GM23338 (cell line): ENCODE measurements around the gene GFRA1. TPM values are rescaled to one million over a fixed set of nuclear protein-coding genes. Genes with fewer than 3 reads are reported as not detected.

Experiments
- ATAC-seq: fragments of 200-7000 bp; cut with Tn5 transposase; 3 replicates; pipeline ENCODE4 v1.9.1; 2020
- DNase-seq: peaks from one replicate; pipeline ENCODE4 v3.0.0-alpha.2; 2015; ENCODE audit warnings: low spot score
- H2AFZ ChIP-seq: fragments of 200-600 bp; sonication (generic); 2 replicates; pipeline ENCODE4 v1.8.0; 2016; ENCODE audit warnings: antibody characterized with exemption, mild to moderate bottlenecking, moderate library complexity
- H3F3A ChIP-seq: fragments of 200-600 bp; sonication (generic); replicated peaks from 2 replicates; pipeline ENCODE4 v1.8.0; 2017; ENCODE audit warnings: antibody characterized with exemption, mixed run types, low read depth
- H3K27ac ChIP-seq: fragments of 200-600 bp; sonication (generic); 2 replicates; pipeline ENCODE4 v1.6.1; 2016; ENCODE audit warnings: low read depth
- H3K27me3 ChIP-seq: fragments of 200-600 bp; sonication (generic); 2 replicates; pipeline ENCODE4 v1.8.0; 2016; ENCODE audit warnings: mild to moderate bottlenecking, mixed run types, moderate library complexity; ENCODE audit not compliant: insufficient read depth
- H3K36me3 ChIP-seq: fragments of 200-600 bp; sonication (generic); 2 replicates; pipeline ENCODE4 v1.8.0; 2016; ENCODE audit warnings: mild to moderate bottlenecking; ENCODE audit not compliant: insufficient read depth
- H3K4me1 ChIP-seq: fragments of 200-600 bp; sonication (generic); 2 replicates; pipeline ENCODE4 v1.8.0; 2016; ENCODE audit warnings: mild to moderate bottlenecking, moderate library complexity; ENCODE audit not compliant: insufficient read depth
- H3K4me2 ChIP-seq: fragments of 200-600 bp; sonication (generic); 2 replicates; pipeline ENCODE4 v1.7.1; 2017; ENCODE audit warnings: mixed run types
- H3K4me3 ChIP-seq: fragments of 200-600 bp; sonication (generic); 2 replicates; pipeline ENCODE4 v1.6.1; 2016; ENCODE audit warnings: mixed run types
- H3K79me2 ChIP-seq: fragments of 200-600 bp; sonication (generic); replicated peaks from 2 replicates; pipeline ENCODE4 v1.8.0; 2017; ENCODE audit warnings: mild to moderate bottlenecking; ENCODE audit not compliant: insufficient read depth
- H3K9me2 ChIP-seq: fragments of 200-600 bp; sonication (generic); 2 replicates; pipeline ENCODE4 v1.8.0; 2017; ENCODE audit not compliant: insufficient read depth
- H4K20me1 ChIP-seq: fragments of 200-600 bp; sonication (generic); replicated peaks from 2 replicates; pipeline ENCODE4 v1.8.0; 2017; ENCODE audit warnings: mild to moderate bottlenecking; ENCODE audit not compliant: insufficient read depth
- H3K27ac Mint-ChIP-seq: 2 replicates; pipeline ENCODE4 v1.8.0; 2020; ENCODE audit warnings: inconsistent platforms, mild to moderate bottlenecking, moderate library complexity, mixed read lengths
- H3K27me3 Mint-ChIP-seq: 3 replicates; pipeline ENCODE4 v1.8.0; 2022; ENCODE audit warnings: low read depth, mild to moderate bottlenecking, moderate library complexity, mixed read lengths, inconsistent platforms; ENCODE audit not compliant: insufficient read depth, poor library complexity
- H3K36me3 Mint-ChIP-seq: 3 replicates; pipeline ENCODE4 v1.8.0; 2021; ENCODE audit warnings: low read depth, mild to moderate bottlenecking, inconsistent platforms, moderate library complexity, mixed read lengths
- H3K4me1 Mint-ChIP-seq: 3 replicates; pipeline ENCODE4 v1.8.0; 2020; ENCODE audit warnings: mild to moderate bottlenecking, inconsistent platforms, mixed read lengths
- H3K4me3 Mint-ChIP-seq: 3 replicates; pipeline ENCODE4 v1.8.0; 2021; ENCODE audit warnings: moderate library complexity, mild to moderate bottlenecking, inconsistent platforms, mixed read lengths
- H3K9me3 Mint-ChIP-seq: 3 replicates; pipeline ENCODE4 v1.8.0; 2020; ENCODE audit warnings: moderate library complexity, mild to moderate bottlenecking, inconsistent platforms, mixed read lengths
- CREB1 ChIP-seq: fragments of 250-450 bp; sonication (Bioruptor Pico); IDR thresholded peaks from 2 replicates; pipeline ENCODE4 v1.5.0; 2020; ENCODE audit warnings: low read depth, mild to moderate bottlenecking, moderate library complexity
- CTCF ChIP-seq, 2 experiments: fragments of 200-600 bp in 1 of 2; sonication (generic) in 1 of 2; conservative IDR thresholded peaks; 2 replicates each; pipeline versions ENCODE4 v1.5.1 to v1.6.1; 2016 to 2017; ENCODE audit warnings: antibody characterized with exemption in 2 of 2, low read depth in 2 of 2, mild to moderate bottlenecking in 2 of 2, moderate library complexity in 1 of 2
- EZH2phosphoT487 ChIP-seq: fragments of 200-600 bp; sonication (generic); IDR thresholded peaks from one replicate; pipeline ENCODE4 v1.8.1; 2018; ENCODE audit warnings: antibody characterized with exemption; ENCODE audit not compliant: unreplicated experiment
- JUNB ChIP-seq: IDR thresholded peaks from one replicate; pipeline ENCODE4 v1.6.1; 2016; ENCODE audit warnings: antibody characterized with exemption; ENCODE audit not compliant: unreplicated experiment
- NANOG ChIP-seq: IDR thresholded peaks from 2 replicates; pipeline ENCODE4 v1.6.1; 2016; ENCODE audit warnings: antibody characterized with exemption, borderline replicate concordance
- REST ChIP-seq: IDR thresholded peaks from one replicate; pipeline ENCODE4 v1.6.1; 2018; ENCODE audit warnings: antibody characterized with exemption; ENCODE audit not compliant: unreplicated experiment
- ZNF114 ChIP-seq: fragments of 250-450 bp; sonication (Bioruptor Pico); IDR thresholded peaks from 2 replicates; pipeline ENCODE4 v1.5.0; 2020; ENCODE audit warnings: mild to moderate bottlenecking, moderate library complexity
- ZNF331 ChIP-seq: fragments of 250-450 bp; sonication (Bioruptor Pico); IDR thresholded peaks from 2 replicates; pipeline ENCODE4 v1.5.0; 2020; ENCODE audit warnings: low read depth, mild to moderate bottlenecking, moderate library complexity
- polyA plus RNA-seq: library from polyadenylated mRNA; unstranded; fragments of >200 nt; fragmentation: Nextera tagmentation; extraction: Ambion mirVana; gene quantifications from 2 replicates; pipeline ENCODE4 v1.2.1, GENCODE V29; 2016
- total RNA-seq: library from RNA; depleted of rRNA; stranded (reverse); fragments of >200 nt; shearing (Covaris generic); gene quantifications from 2 replicates; pipeline ENCODE4 v1.2.3, GENCODE V29; 2014

Gene GFRA1
- total and polyA plus RNA-seq, 2 experiments from 2014 or later, result 1.4 to 2.8 TPM

GRCh38 chr10:116139886-116140285 lies 133.1 kb downstream of the GFRA1 start (continued):
- no peak for TF ChIP-seq REST
- no peak for TF ChIP-seq JUNB
- TF ChIP-seq CREB1, result no peak

- Histone ChIP-seq H4K20me1 (no peaks in the 10 kb centered on the region), H3K27me3 (no peaks in the 10 kb centered on the region), H3K79me2 (no peaks in the 10 kb centered on the region), H3F3A (no peaks in the 10 kb centered on the region), H3K36me3 (no peaks in the 10 kb centered on the region), H3K4me2 (no peak overlapping the region), H3K4me3 (no peak overlapping the region), H3K27ac (no peak overlapping the region), H3K4me1 (peaks cover 7% of the 10 kb centered on the region; the same call in 1 of the 2 replicates), H2AFZ (no peak overlapping the region), H3K9me2 (0 out of 2 replicates have a peak, but pooled peaks cover 6% of the 10 kb centered on the region)
- ATAC-seq (no peak), DNase-seq (no peak)
- TF ChIP-seq NANOG, result no peak
- no peak for TF ChIP-seq ZNF331 (CRISPR knock-in tag)
- TF ChIP-seq JUNB, result no peak
- TF ChIP-seq ZNF114 (CRISPR knock-in tag), result no peak
- Mint-ChIP-seq H3K27me3 (no peaks in the 10 kb centered on the region), H3K9me3 (no peaks in the 10 kb centered on the region), H3K27ac (no peak overlapping the region), H3K4me1 (peaks cover 12% of the 10 kb centered on the region; the same call in 2 of the 3 replicates), H3K36me3 (no peaks in the 10 kb centered on the region), H3K4me3 (no peak overlapping the region)
These were observed 134.1 kb downstream of the GFRA1 start for GRCh38 chr10:116138897-116139296.

- Histone ChIP-seq H3K4me2 (no peak overlapping the region), H3K9me2 (0 out of 2 replicates have a peak, but pooled peaks cover 6% of the 10 kb centered on the region), H3K4me3 (no peak overlapping the region), H3K27ac (no peak overlapping the region), H3K79me2 (no peaks in the 10 kb centered on the region), H3K36me3 (no peaks in the 10 kb centered on the region), H3K4me1 (peaks cover 18% of the 10 kb centered on the region; the same call in 1 of the 2 replicates), H4K20me1 (no peaks in the 10 kb centered on the region), H3K27me3 (no peaks in the 10 kb centered on the region), H3F3A (no peaks in the 10 kb centered on the region), H2AFZ (no peak overlapping the region)
- no peak for DNase-seq
- Mint-ChIP-seq H3K9me3 (no peaks in the 10 kb centered on the region), H3K4me1 (peaks cover 20% of the 10 kb centered on the region; the same call in 2 of the 3 replicates), H3K27ac (no peak overlapping the region), H3K36me3 (no peaks in the 10 kb centered on the region), H3K27me3 (no peaks in the 10 kb centered on the region), H3K4me3 (no peak overlapping the region)
- ATAC-seq, result no peak
- no peak for TF ChIP-seq EZH2phosphoT487
- no peak for TF ChIP-seq CTCF (conservative IDR thresholded peaks at IDR 0.05; ENCODE audit: low read depth in 2 of 2)
- TF ChIP-seq ZNF331 (CRISPR knock-in tag), result no peak
- no peak for TF ChIP-seq CREB1
- TF ChIP-seq REST, result no peak
- TF ChIP-seq JUNB, result no peak
These were observed 136.7 kb downstream of the GFRA1 start for GRCh38 chr10:116136261-116136660.
